Measurements from ENCODE around the gene KRTAP2-2. TPM values are rescaled to one million over a fixed set of nuclear protein-coding genes. Genes with fewer than 3 reads are reported as not detected.
"Not testable (repeated sequence)": the region's sequence is repeated elsewhere in the genome, so short reads cannot be mapped to it uniquely, and the experiment has no call there.

Gene KRTAP2-2
- total and polyA plus RNA-seq, 2 of the 13 experiments (the other 11 are each of a cell fraction or from before 2014, with no cell fraction given) = not detected

DNA sequence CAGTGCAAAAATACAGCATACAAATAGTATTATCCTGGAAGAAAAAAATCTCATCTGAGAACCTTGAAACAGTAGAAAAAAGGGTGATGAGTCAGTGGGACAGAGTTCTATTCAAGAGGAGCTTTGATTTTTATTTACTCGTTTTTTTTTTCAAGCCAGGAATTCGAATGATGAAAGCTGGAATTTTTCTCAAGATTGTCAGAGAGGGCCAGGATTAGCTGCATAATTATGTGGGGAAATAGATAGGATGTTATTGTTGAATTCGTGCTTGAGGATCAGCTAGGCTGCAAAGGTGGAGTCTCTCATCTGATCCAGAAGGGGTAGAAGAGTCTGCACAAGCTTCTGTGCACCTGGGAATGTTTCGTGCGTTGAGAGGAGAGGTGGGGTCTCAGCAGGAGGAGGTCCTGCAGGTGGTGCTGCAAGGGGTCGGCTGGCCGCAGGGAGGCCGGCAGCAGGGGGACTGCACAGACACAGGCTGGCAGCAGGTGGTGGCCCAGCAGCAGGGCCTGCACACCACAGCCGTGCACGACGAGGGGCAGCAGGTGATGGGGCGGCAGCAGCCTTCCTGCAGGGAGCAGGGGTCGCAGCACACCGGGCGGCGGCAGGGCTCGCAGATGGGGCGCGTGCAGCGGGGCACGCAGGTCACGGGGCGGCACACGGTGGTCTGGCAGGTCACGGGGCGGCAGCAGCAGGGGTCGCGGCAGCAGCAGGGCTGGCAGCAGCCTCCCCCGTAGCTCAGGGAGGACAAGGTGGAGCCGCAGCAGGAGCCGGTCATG is 4.4 kb upstream of the KRTAP2-2 start (continued):
- peak; percentile 59 for TF ChIP-seq CEBPG (CRISPR knock-in tag; IDR thresholded peaks at IDR 0.05)
- TF ChIP-seq, protein P1, sequence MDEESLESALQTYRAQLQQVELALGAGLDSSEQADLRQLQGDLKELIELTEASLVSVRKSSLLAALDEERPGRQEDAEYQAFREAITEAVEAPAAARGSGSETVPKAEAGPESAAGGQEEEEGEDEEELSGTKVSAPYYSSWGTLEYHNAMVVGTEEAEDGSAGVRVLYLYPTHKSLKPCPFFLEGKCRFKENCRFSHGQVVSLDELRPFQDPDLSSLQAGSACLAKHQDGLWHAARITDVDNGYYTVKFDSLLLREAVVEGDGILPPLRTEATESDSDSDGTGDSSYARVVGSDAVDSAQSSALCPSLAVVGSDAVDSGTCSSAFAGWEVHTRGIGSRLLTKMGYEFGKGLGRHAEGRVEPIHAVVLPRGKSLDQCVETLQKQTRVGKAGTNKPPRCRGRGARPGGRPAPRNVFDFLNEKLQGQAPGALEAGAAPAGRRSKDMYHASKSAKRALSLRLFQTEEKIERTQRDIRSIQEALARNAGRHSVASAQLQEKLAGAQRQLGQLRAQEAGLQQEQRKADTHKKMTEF (CRISPR knock-in tag; IDR thresholded peaks at IDR 0.05) = peak; percentile 88
- TF ChIP-seq CEBPB (IDR thresholded peaks at IDR 0.05; ENCODE audit: borderline replicate concordance, low read depth, low read length) = peak; percentile 11; the same call in 1 of the 2 replicates
- TF ChIP-seq MIXL1 (CRISPR knock-in tag; IDR thresholded peaks at IDR 0.05) = peak; percentile 78
- TF ChIP-seq, protein P2, sequence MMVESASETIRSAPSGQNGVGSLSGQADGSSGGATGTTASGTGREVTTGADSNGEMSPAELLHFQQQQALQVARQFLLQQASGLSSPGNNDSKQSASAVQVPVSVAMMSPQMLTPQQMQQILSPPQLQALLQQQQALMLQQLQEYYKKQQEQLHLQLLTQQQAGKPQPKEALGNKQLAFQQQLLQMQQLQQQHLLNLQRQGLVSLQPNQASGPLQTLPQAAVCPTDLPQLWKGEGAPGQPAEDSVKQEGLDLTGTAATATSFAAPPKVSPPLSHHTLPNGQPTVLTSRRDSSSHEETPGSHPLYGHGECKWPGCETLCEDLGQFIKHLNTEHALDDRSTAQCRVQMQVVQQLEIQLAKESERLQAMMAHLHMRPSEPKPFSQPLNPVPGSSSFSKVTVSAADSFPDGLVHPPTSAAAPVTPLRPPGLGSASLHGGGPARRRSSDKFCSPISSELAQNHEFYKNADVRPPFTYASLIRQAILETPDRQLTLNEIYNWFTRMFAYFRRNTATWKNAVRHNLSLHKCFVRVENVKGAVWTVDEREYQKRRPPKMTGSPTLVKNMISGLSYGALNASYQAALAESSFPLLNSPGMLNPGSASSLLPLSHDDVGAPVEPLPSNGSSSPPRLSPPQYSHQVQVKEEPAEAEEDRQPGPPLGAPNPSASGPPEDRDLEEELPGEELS (CRISPR knock-in tag; IDR thresholded peaks at IDR 0.05) = peak; percentile 79
- TF ChIP-seq HMG20B (CRISPR knock-in tag; conservative IDR thresholded peaks at IDR 0.05) = peak; percentile 94
- TF ChIP-seq MEIS2 (CRISPR knock-in tag; IDR thresholded peaks at IDR 0.05) = peak; percentile 34; the same call in 1 of the 2 replicates
- peak; percentile 66 for TF ChIP-seq KAT8 (CRISPR knock-in tag; IDR thresholded peaks at IDR 0.05)
- TF ChIP-seq, protein P3, sequence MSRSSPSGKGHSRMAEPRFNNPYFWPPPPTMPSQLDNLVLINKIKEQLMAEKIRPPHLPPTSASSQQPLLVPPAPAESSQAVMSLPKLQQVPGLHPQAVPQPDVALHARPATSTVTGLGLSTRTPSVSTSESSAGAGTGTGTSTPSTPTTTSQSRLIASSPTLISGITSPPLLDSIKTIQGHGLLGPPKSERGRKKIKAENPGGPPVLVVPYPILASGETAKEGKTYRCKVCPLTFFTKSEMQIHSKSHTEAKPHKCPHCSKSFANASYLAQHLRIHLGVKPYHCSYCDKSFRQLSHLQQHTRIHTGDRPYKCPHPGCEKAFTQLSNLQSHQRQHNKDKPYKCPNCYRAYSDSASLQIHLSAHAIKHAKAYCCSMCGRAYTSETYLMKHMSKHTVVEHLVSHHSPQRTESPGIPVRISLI (CRISPR knock-in tag; IDR thresholded peaks at IDR 0.05; ENCODE audit: borderline replicate concordance) = peak; percentile 97
- TF ChIP-seq, protein P4, sequence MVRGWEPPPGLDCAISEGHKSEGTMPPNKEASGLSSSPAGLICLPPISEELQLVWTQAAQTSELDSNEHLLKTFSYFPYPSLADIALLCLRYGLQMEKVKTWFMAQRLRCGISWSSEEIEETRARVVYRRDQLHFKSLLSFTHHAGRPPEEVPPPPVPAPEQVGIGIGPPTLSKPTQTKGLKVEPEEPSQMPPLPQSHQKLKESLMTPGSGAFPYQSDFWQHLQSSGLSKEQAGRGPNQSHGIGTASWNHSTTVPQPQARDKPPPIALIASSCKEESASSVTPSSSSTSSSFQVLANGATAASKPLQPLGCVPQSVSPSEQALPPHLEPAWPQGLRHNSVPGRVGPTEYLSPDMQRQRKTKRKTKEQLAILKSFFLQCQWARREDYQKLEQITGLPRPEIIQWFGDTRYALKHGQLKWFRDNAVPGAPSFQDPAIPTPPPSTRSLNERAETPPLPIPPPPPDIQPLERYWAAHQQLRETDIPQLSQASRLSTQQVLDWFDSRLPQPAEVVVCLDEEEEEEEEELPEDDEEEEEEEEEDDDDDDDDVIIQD (CRISPR knock-in tag; IDR thresholded peaks at IDR 0.05; ENCODE audit: low read depth) = peak; percentile 94
- TF ChIP-seq, protein P5, sequence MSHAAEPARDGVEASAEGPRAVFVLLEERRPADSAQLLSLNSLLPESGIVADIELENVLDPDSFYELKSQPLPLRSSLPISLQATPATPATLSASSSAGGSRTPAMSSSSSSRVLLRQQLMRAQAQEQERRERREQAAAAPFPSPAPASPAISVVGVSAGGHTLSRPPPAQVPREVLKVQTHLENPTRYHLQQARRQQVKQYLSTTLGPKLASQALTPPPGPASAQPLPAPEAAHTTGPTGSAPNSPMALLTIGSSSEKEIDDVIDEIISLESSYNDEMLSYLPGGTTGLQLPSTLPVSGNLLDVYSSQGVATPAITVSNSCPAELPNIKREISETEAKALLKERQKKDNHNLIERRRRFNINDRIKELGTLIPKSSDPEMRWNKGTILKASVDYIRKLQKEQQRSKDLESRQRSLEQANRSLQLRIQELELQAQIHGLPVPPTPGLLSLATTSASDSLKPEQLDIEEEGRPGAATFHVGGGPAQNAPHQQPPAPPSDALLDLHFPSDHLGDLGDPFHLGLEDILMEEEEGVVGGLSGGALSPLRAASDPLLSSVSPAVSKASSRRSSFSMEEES (CRISPR knock-in tag; IDR thresholded peaks at IDR 0.05) = peak; percentile 60; the same call in 1 of the 2 replicates
- TF ChIP-seq PITX1 (CRISPR knock-in tag; IDR thresholded peaks at IDR 0.05) = peak; percentile 82
- not testable (repeated sequence) for TF ChIP-seq FOXA1 (IDR thresholded peaks at IDR 0.05)
- TF ChIP-seq FOXA1 (CRISPR knock-in tag; IDR thresholded peaks at IDR 0.05) = 0 out of 2 replicates have a peak, but pooled peaks have one; percentile 60
- TF ChIP-seq, protein P6, sequence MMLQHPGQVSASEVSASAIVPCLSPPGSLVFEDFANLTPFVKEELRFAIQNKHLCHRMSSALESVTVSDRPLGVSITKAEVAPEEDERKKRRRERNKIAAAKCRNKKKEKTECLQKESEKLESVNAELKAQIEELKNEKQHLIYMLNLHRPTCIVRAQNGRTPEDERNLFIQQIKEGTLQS (CRISPR knock-in tag; IDR thresholded peaks at IDR 0.05) = peak; percentile 71
- TF ChIP-seq SAP130 (CRISPR knock-in tag; IDR thresholded peaks at IDR 0.05; ENCODE audit: low read depth) = peak; percentile 63
- TF ChIP-seq TCF7 (IDR thresholded peaks at IDR 0.05; ENCODE audit: low read depth) = peak; percentile 97

All from HepG2 (cell line).